Central memory CD8-positive, alpha-beta T cell (primary cell): ENCODE measurements around the gene ATP11A.
"Not testable (repeated sequence)": the region's sequence is repeated elsewhere in the genome, so short reads cannot be mapped to it uniquely, and the experiment has no call there.

Experiments
- ATAC-seq: fragments of 150-1000 bp; cut with Tn5 transposase; replicated peaks from 2 replicates; pipeline ENCODE4 v1.10.0; 2022; ENCODE audit warnings: mild to moderate bottlenecking, moderate FRiP score, moderate number of reproducible peaks; ENCODE audit not compliant: poor library complexity, severe bottlenecking; ENCODE audit errors: extremely low read depth
- DNase-seq, 2 donors: peaks; one replicate each; pipeline ENCODE4 v3.0.0; 2021; ENCODE audit warnings: low spot score in 2 of 2
- H3K27ac Mint-ChIP-seq: one replicate; pipeline ENCODE4 v1.8.0; 2022; ENCODE audit warnings: low read depth, mild to moderate bottlenecking, moderate library complexity, mixed read lengths
- H3K27me3 Mint-ChIP-seq: one replicate; pipeline ENCODE4 v1.8.0; 2022; ENCODE audit warnings: mixed read lengths
- H3K36me3 Mint-ChIP-seq: one replicate; pipeline ENCODE4 v1.8.0; 2022; ENCODE audit warnings: mild to moderate bottlenecking, moderate library complexity, mixed read lengths; ENCODE audit not compliant: insufficient read depth
- H3K4me1 Mint-ChIP-seq: one replicate; pipeline ENCODE4 v1.8.0; 2022; ENCODE audit warnings: mixed read lengths
- H3K4me3 Mint-ChIP-seq: one replicate; pipeline ENCODE4 v1.8.0; 2022; ENCODE audit warnings: mild to moderate bottlenecking, moderate library complexity, mixed read lengths
- H3K9me3 Mint-ChIP-seq: one replicate; pipeline ENCODE4 v1.8.0; 2022; ENCODE audit warnings: mixed read lengths

ATP11A gene

GRCh38 chr13:112795277-112795676 is 105.4 kb downstream of the ATP11A start:
- no peak for DNase-seq
- Mint-ChIP-seq H3K27ac (no peak overlapping the region), H3K4me1 (no peaks in the 10 kb centered on the region), H3K27me3 (no peaks in the 10 kb centered on the region), H3K9me3 (peaks cover 6% of the 10 kb centered on the region), H3K4me3 (no peak overlapping the region), H3K36me3 (peaks cover 5% of the 10 kb centered on the region)
- no peak for ATAC-seq

GRCh38 chr13:112796190-112796915 is 106.5 kb downstream of the ATP11A start:
- no peak for ATAC-seq
- H3K36me3 Mint-ChIP-seq: peaks cover 4% of the 10 kb centered on the region
- no peaks in the 10 kb centered on the region for H3K4me1 Mint-ChIP-seq
- no peak for DNase-seq
- no peaks in the 10 kb centered on the region for H3K27me3 Mint-ChIP-seq
- H3K4me3 Mint-ChIP-seq: no peak overlapping the region
- no peak overlapping the region for H3K27ac Mint-ChIP-seq
- H3K9me3 Mint-ChIP-seq: peaks cover 6% of the 10 kb centered on the region

- H3K27me3 Mint-ChIP-seq: no peaks in the 10 kb centered on the region
- peaks cover 5% of the 10 kb centered on the region for H3K36me3 Mint-ChIP-seq
- no peak for ATAC-seq
- no peaks in the 10 kb centered on the region for H3K4me1 Mint-ChIP-seq
- H3K27ac Mint-ChIP-seq: no peak overlapping the region
- H3K9me3 Mint-ChIP-seq: peaks cover 6% of the 10 kb centered on the region
- DNase-seq: no peak
- H3K4me3 Mint-ChIP-seq: no peak overlapping the region
These were observed 109.6 kb downstream of the ATP11A start for GRCh38 chr13:112799394-112799793.

GRCh38 chr13:112800057-112800456 is 110.2 kb downstream of the ATP11A start:
- H3K4me3 Mint-ChIP-seq: no peak overlapping the region
- DNase-seq (no peak), ATAC-seq (no peak)
- peaks cover 6% of the 10 kb centered on the region for H3K9me3 Mint-ChIP-seq
- H3K4me1 Mint-ChIP-seq: no peaks in the 10 kb centered on the region
- H3K36me3 Mint-ChIP-seq: peaks cover 5% of the 10 kb centered on the region
- no peaks in the 10 kb centered on the region for H3K27me3 Mint-ChIP-seq
- no peak overlapping the region for H3K27ac Mint-ChIP-seq

- H3K27me3 Mint-ChIP-seq, H3K4me3 Mint-ChIP-seq, H3K36me3 Mint-ChIP-seq, DNase-seq, H3K9me3 Mint-ChIP-seq, H3K27ac Mint-ChIP-seq, H3K4me1 Mint-ChIP-seq, ATAC-seq: not testable (repeated sequence)
These were observed 111.0 kb downstream of the ATP11A start for GRCh38 chr13:112800807-112801206.

- no peak overlapping the region for H3K27ac Mint-ChIP-seq
These were observed 113.0 kb downstream of the ATP11A start for GRCh38 chr13:112802802-112803195.

GRCh38 chr13:112803422-112803821 is 113.6 kb downstream of the ATP11A start:
- no peak overlapping the region for H3K27ac Mint-ChIP-seq
- peaks cover 6% of the 10 kb centered on the region for H3K9me3 Mint-ChIP-seq
- DNase-seq: no peak
- H3K4me1 Mint-ChIP-seq: no peaks in the 10 kb centered on the region
- H3K27me3 Mint-ChIP-seq: no peaks in the 10 kb centered on the region
- H3K36me3 Mint-ChIP-seq: peaks cover 2% of the 10 kb centered on the region
- no peak overlapping the region for H3K4me3 Mint-ChIP-seq
- no peak for ATAC-seq

More at GRCh38 chr13:112802802-112803195, 113.0 kb downstream of the ATP11A start:
- no peaks in the 10 kb centered on the region for H3K27me3 Mint-ChIP-seq
- no peaks in the 10 kb centered on the region for H3K4me1 Mint-ChIP-seq
- ATAC-seq (no peak), DNase-seq (no peak)
- peaks cover 2% of the 10 kb centered on the region for H3K36me3 Mint-ChIP-seq
- peaks cover 6% of the 10 kb centered on the region for H3K9me3 Mint-ChIP-seq
- no peak overlapping the region for H3K4me3 Mint-ChIP-seq

GRCh38 chr13:112804374-112804773 is 114.5 kb downstream of the ATP11A start:
- H3K36me3 Mint-ChIP-seq: peaks cover 2% of the 10 kb centered on the region
- no peak overlapping the region for H3K4me3 Mint-ChIP-seq
- no peaks in the 10 kb centered on the region for H3K4me1 Mint-ChIP-seq
- no peaks in the 10 kb centered on the region for H3K9me3 Mint-ChIP-seq
- ATAC-seq: no peak
- DNase-seq: no peak
- no peaks in the 10 kb centered on the region for H3K27me3 Mint-ChIP-seq
- no peak overlapping the region for H3K27ac Mint-ChIP-seq

- Mint-ChIP-seq H3K27me3 (no peaks in the 10 kb centered on the region), H3K36me3 (peaks cover 7% of the 10 kb centered on the region), H3K4me3 (no peak overlapping the region), H3K9me3 (no peaks in the 10 kb centered on the region), H3K4me1 (no peaks in the 10 kb centered on the region), H3K27ac (no peak overlapping the region)
- ATAC-seq (no peak), DNase-seq (no peak)
These were observed 117.2 kb downstream of the ATP11A start for GRCh38 chr13:112806739-112807652.

- Mint-ChIP-seq H3K4me1 (no peaks in the 10 kb centered on the region), H3K36me3 (peaks cover 7% of the 10 kb centered on the region), H3K9me3 (no peaks in the 10 kb centered on the region), H3K27me3 (no peaks in the 10 kb centered on the region), H3K27ac (no peak overlapping the region), H3K4me3 (no peak overlapping the region)
- DNase-seq: no peak
- ATAC-seq: no peak
These were observed 118.0 kb downstream of the ATP11A start for GRCh38 chr13:112807653-112808376.

- no peaks in the 10 kb centered on the region for H3K27me3 Mint-ChIP-seq
- H3K36me3 Mint-ChIP-seq: peaks cover 6% of the 10 kb centered on the region
- H3K9me3 Mint-ChIP-seq: no peaks in the 10 kb centered on the region
- no peak overlapping the region for H3K27ac Mint-ChIP-seq
- ATAC-seq: no peak
- no peak overlapping the region for H3K4me3 Mint-ChIP-seq
- DNase-seq: no peak
- H3K4me1 Mint-ChIP-seq: no peaks in the 10 kb centered on the region
These were observed 118.7 kb downstream of the ATP11A start for GRCh38 chr13:112808377-112809140.
